ENCODE results near the gene CCDC15.
A peak's percentile ranks its signal among the peaks of the same experiment; 100 is the strongest.

Gene CCDC15

GRCh38 chr11:124970925-124971324, 16.9 kb downstream of the CCDC15 start:
- Histone ChIP-seq H3K9me3 (ENCODE audit: control insufficient read depth, insufficient read depth, low read length) (no peaks in the 10 kb centered on the region), H3K36me3 (ENCODE audit: control insufficient read depth, insufficient read depth, low read length) (no peaks in the 10 kb centered on the region), H3K4me3 (ENCODE audit: low read length) (no peak overlapping the region), H3K27ac (ENCODE audit: low read length) (no peak overlapping the region), H3K4me1 (ENCODE audit: control insufficient read depth, insufficient read depth, low read length) (no peaks in the 10 kb centered on the region), H3K27me3 (ENCODE audit: control insufficient read depth, insufficient read depth, low read length) (no peaks in the 10 kb centered on the region)
- no CpG with 5 or more reads among the region's 2 CpGs for WGBS (ENCODE audit: insufficient coverage, insufficient read length)
- peak; percentile 20 for DNase-seq (ENCODE audit: low read depth, low spot score)

GRCh38 chr11:124971810-124972209, 17.8 kb downstream of the CCDC15 start:
- Histone ChIP-seq H3K27ac (ENCODE audit: low read length) (no peak overlapping the region), H3K4me3 (ENCODE audit: low read length) (no peak overlapping the region), H3K4me1 (ENCODE audit: control insufficient read depth, insufficient read depth, low read length) (no peaks in the 10 kb centered on the region), H3K27me3 (ENCODE audit: control insufficient read depth, insufficient read depth, low read length) (no peaks in the 10 kb centered on the region), H3K36me3 (ENCODE audit: control insufficient read depth, insufficient read depth, low read length) (no peaks in the 10 kb centered on the region), H3K9me3 (ENCODE audit: control insufficient read depth, insufficient read depth, low read length) (no peaks in the 10 kb centered on the region)
- whole genome bisulfite sequencing (ENCODE audit: insufficient coverage, insufficient read length) = no CpG with 5 or more reads among the region's 2 CpGs
- no peak for DNase-seq (ENCODE audit: low read depth, low spot score)

GRCh38 chr11:124976531-124976930, 22.5 kb downstream of the CCDC15 start:
- Histone ChIP-seq H3K4me1 (ENCODE audit: control insufficient read depth, insufficient read depth, low read length) (no peaks in the 10 kb centered on the region), H3K36me3 (ENCODE audit: control insufficient read depth, insufficient read depth, low read length) (no peaks in the 10 kb centered on the region), H3K27ac (ENCODE audit: low read length) (no peak overlapping the region), H3K27me3 (ENCODE audit: control insufficient read depth, insufficient read depth, low read length) (no peaks in the 10 kb centered on the region), H3K9me3 (ENCODE audit: control insufficient read depth, insufficient read depth, low read length) (no peaks in the 10 kb centered on the region), H3K4me3 (ENCODE audit: low read length) (no peak overlapping the region)
- DNase-seq (ENCODE audit: low read depth, low spot score) = no peak
- WGBS (ENCODE audit: insufficient coverage, insufficient read length) = no CpG with 5 or more reads among the region's 3 CpGs

- Histone ChIP-seq H3K4me3 (ENCODE audit: low read length) (no peak overlapping the region), H3K27me3 (ENCODE audit: control insufficient read depth, insufficient read depth, low read length) (no peaks in the 10 kb centered on the region), H3K4me1 (ENCODE audit: control insufficient read depth, insufficient read depth, low read length) (no peaks in the 10 kb centered on the region), H3K9me3 (ENCODE audit: control insufficient read depth, insufficient read depth, low read length) (no peaks in the 10 kb centered on the region), H3K36me3 (ENCODE audit: control insufficient read depth, insufficient read depth, low read length) (no peaks in the 10 kb centered on the region), H3K27ac (ENCODE audit: low read length) (no peak overlapping the region)
- DNase-seq (ENCODE audit: low read depth, low spot score) = no peak
- WGBS (ENCODE audit: insufficient coverage, insufficient read length) = no CpG with 5 or more reads among the region's 2 CpGs
Observed at GRCh38 chr11:124977006-124977405, 23.0 kb downstream of the CCDC15 start.

GRCh38 chr11:124978316-124978715, 24.3 kb downstream of the CCDC15 start:
- no peak overlapping the region for H3K4me3 ChIP-seq (ENCODE audit: low read length)
- no peaks in the 10 kb centered on the region for H3K36me3 ChIP-seq (ENCODE audit: control insufficient read depth, insufficient read depth, low read length)
- no peaks in the 10 kb centered on the region for H3K27me3 ChIP-seq (ENCODE audit: control insufficient read depth, insufficient read depth, low read length)
- DNase-seq (ENCODE audit: low read depth, low spot score) = no peak
- no peak overlapping the region for H3K27ac ChIP-seq (ENCODE audit: low read length)
- no peaks in the 10 kb centered on the region for H3K9me3 ChIP-seq (ENCODE audit: control insufficient read depth, insufficient read depth, low read length)
- WGBS (ENCODE audit: insufficient coverage, insufficient read length) = no CpG with 5 or more reads among the region's 2 CpGs
- H3K4me1 ChIP-seq (ENCODE audit: control insufficient read depth, insufficient read depth, low read length) = no peaks in the 10 kb centered on the region

- no peaks in the 10 kb centered on the region for H3K36me3 ChIP-seq (ENCODE audit: control insufficient read depth, insufficient read depth, low read length)
- H3K27me3 ChIP-seq (ENCODE audit: control insufficient read depth, insufficient read depth, low read length) = no peaks in the 10 kb centered on the region
- H3K4me1 ChIP-seq (ENCODE audit: control insufficient read depth, insufficient read depth, low read length) = no peaks in the 10 kb centered on the region
- DNase-seq (ENCODE audit: low read depth, low spot score) = no peak
- H3K27ac ChIP-seq (ENCODE audit: low read length) = no peak overlapping the region
- no peak overlapping the region for H3K4me3 ChIP-seq (ENCODE audit: low read length)
- H3K9me3 ChIP-seq (ENCODE audit: control insufficient read depth, insufficient read depth, low read length) = no peaks in the 10 kb centered on the region
Observed at GRCh38 chr11:124982043-124982442, 28.0 kb downstream of the CCDC15 start.

- no peak overlapping the region for H3K4me3 ChIP-seq (ENCODE audit: low read length)
- no peaks in the 10 kb centered on the region for H3K4me1 ChIP-seq (ENCODE audit: control insufficient read depth, insufficient read depth, low read length)
- H3K9me3 ChIP-seq (ENCODE audit: control insufficient read depth, insufficient read depth, low read length) = no peaks in the 10 kb centered on the region
- H3K36me3 ChIP-seq (ENCODE audit: control insufficient read depth, insufficient read depth, low read length) = no peaks in the 10 kb centered on the region
- no peaks in the 10 kb centered on the region for H3K27me3 ChIP-seq (ENCODE audit: control insufficient read depth, insufficient read depth, low read length)
- no peak overlapping the region for H3K27ac ChIP-seq (ENCODE audit: low read length)
- WGBS (ENCODE audit: insufficient coverage, insufficient read length) = no CpG with 5 or more reads among the region's 17 CpGs
- no peak for DNase-seq (ENCODE audit: low read depth, low spot score)
Observed at GRCh38 chr11:124983674-124984511, 29.9 kb downstream of the CCDC15 start.

- no CpG with 5 or more reads among the region's 3 CpGs for WGBS (ENCODE audit: insufficient coverage, insufficient read length)
- H3K27me3 ChIP-seq (ENCODE audit: control insufficient read depth, insufficient read depth, low read length) = no peaks in the 10 kb centered on the region
- no peaks in the 10 kb centered on the region for H3K36me3 ChIP-seq (ENCODE audit: control insufficient read depth, insufficient read depth, low read length)
- H3K4me1 ChIP-seq (ENCODE audit: control insufficient read depth, insufficient read depth, low read length) = no peaks in the 10 kb centered on the region
- H3K4me3 ChIP-seq (ENCODE audit: low read length) = no peak overlapping the region
- no peak for DNase-seq (ENCODE audit: low read depth, low spot score)
- no peaks in the 10 kb centered on the region for H3K9me3 ChIP-seq (ENCODE audit: control insufficient read depth, insufficient read depth, low read length)
- no peak overlapping the region for H3K27ac ChIP-seq (ENCODE audit: low read length)
Observed at GRCh38 chr11:124984512-124984854, 30.5 kb downstream of the CCDC15 start.

- H3K27me3 ChIP-seq (ENCODE audit: control insufficient read depth, insufficient read depth, low read length) = no peaks in the 10 kb centered on the region
- no peaks in the 10 kb centered on the region for H3K4me1 ChIP-seq (ENCODE audit: control insufficient read depth, insufficient read depth, low read length)
- no CpG with 5 or more reads among the region's 1 CpG for WGBS (ENCODE audit: insufficient coverage, insufficient read length)
- no peak overlapping the region for H3K4me3 ChIP-seq (ENCODE audit: low read length)
- H3K9me3 ChIP-seq (ENCODE audit: control insufficient read depth, insufficient read depth, low read length) = no peaks in the 10 kb centered on the region
- H3K36me3 ChIP-seq (ENCODE audit: control insufficient read depth, insufficient read depth, low read length) = no peaks in the 10 kb centered on the region
- H3K27ac ChIP-seq (ENCODE audit: low read length) = no peak overlapping the region
- no peak for DNase-seq (ENCODE audit: low read depth, low spot score)
Observed at GRCh38 chr11:124987096-124987495, 33.1 kb downstream of the CCDC15 start.

- DNase-seq (ENCODE audit: low read depth, low spot score) = no peak
- Histone ChIP-seq H3K27me3 (ENCODE audit: control insufficient read depth, insufficient read depth, low read length) (no peaks in the 10 kb centered on the region), H3K4me3 (ENCODE audit: low read length) (no peak overlapping the region), H3K27ac (ENCODE audit: low read length) (no peak overlapping the region), H3K36me3 (ENCODE audit: control insufficient read depth, insufficient read depth, low read length) (no peaks in the 10 kb centered on the region), H3K4me1 (ENCODE audit: control insufficient read depth, insufficient read depth, low read length) (no peaks in the 10 kb centered on the region), H3K9me3 (ENCODE audit: control insufficient read depth, insufficient read depth, low read length) (no peaks in the 10 kb centered on the region)
- no CpG with 5 or more reads among the region's 3 CpGs for WGBS (ENCODE audit: insufficient coverage, insufficient read length)
Observed at GRCh38 chr11:124988063-124988462, 34.1 kb downstream of the CCDC15 start.

- no peaks in the 10 kb centered on the region for H3K4me1 ChIP-seq (ENCODE audit: control insufficient read depth, insufficient read depth, low read length)
- no peaks in the 10 kb centered on the region for H3K36me3 ChIP-seq (ENCODE audit: control insufficient read depth, insufficient read depth, low read length)
- no peak overlapping the region for H3K27ac ChIP-seq (ENCODE audit: low read length)
- no peaks in the 10 kb centered on the region for H3K27me3 ChIP-seq (ENCODE audit: control insufficient read depth, insufficient read depth, low read length)
- WGBS (ENCODE audit: insufficient coverage, insufficient read length) = no CpG with 5 or more reads among the region's 2 CpGs
- no peak overlapping the region for H3K4me3 ChIP-seq (ENCODE audit: low read length)
- no peak for DNase-seq (ENCODE audit: low read depth, low spot score)
- H3K9me3 ChIP-seq (ENCODE audit: control insufficient read depth, insufficient read depth, low read length) = no peaks in the 10 kb centered on the region
Observed at GRCh38 chr11:125001079-125001778, 47.2 kb downstream of the CCDC15 start.
